GM18858 (cell line): ENCODE data around the gene GPI.
"Not testable (repeated sequence)": the region's sequence is repeated elsewhere in the genome, so short reads cannot be mapped to it uniquely, and the experiment has no call there.

Source experiments
- ATAC-seq: cut with Tn5 transposase; IDR thresholded peaks from one replicate; pipeline ENCODE4 v1.9.1; 2021; ENCODE audit not compliant: unreplicated experiment

GPI gene

DNA sequence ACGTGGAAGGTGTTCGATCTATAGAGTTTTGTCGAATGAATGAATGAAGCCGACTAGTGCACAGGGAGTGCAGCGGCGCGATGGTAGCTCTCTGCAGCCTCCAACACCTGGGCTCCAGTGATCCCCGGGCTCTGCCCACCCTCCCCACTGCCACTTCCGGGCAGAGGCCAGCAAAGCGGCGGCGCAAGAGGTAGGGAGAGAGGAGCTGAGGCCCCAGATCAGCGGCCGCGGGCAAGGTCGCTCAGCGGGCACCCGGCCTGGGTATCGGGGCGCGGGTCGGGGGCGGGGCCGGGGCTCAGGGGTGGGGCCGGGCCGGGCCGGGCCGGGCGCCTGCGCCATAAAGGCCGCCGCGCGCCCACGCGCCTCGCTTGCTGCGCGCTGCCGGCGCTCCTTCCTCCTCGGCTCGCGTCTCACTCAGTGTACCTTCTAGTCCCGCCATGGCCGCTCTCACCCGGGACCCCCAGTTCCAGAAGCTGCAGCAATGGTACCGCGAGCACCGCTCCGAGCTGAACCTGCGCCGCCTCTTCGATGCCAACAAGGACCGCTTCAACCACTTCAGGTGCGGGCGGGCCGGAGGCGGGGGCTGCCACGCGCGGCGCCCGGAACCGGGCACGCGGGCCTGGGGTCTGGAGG is at the start of gene GPI:
Gene GPI (plus strand): TSS at position 367 of the 633 bp plus-strand sequence. CDS start 71 bp downstream, at position 438.
- no peak for ATAC-seq

DNA sequence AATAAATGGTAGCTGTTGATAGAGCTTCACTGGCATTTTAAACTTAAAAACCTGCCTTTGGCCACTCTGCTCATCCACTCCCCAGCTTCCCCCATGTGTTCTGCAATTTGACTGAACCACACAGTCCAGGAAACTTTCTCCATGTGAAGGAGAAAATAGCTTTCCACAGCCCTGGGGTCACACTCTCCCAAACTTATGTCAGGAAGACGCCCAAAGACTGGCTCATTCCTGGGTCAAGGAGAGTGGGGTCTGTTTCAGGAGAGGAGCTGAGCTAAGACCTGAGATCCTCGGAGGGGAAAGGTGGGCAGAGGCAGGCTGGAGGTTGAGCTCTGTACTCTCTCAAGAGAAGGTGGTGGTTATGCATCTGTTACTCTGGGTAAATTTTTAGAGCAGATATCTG is 48.7 kb upstream of the GPI start:
- ATAC-seq: no peak

DNA sequence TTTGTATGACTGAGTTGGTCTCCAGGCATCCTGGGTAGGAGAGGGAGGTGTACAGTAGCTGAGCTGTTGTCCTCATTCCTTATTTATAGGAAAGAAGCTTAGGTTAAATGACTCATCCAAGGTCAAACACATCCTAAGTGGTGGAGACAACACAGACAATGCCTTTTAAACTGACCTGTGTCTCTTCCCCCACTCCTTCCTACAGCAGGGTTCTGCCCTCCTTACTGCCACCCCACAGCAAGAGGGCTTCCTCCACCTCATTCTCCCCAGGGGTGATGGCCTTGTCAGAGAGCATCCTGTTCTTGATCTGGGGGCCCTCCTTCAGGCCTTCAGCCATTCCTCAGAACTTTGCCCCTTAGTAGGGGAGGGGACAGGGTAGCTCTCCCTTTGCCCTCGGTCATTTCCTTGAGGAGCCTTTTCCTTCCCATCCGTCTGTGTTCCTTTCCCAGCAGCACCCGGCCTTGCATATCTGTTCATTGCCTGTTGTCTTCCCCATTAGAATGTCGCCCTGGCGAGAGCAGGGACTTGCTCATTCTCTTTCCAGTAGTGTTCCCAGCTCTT is 48.2 kb upstream of the GPI start:
- ATAC-seq: no peak

DNA sequence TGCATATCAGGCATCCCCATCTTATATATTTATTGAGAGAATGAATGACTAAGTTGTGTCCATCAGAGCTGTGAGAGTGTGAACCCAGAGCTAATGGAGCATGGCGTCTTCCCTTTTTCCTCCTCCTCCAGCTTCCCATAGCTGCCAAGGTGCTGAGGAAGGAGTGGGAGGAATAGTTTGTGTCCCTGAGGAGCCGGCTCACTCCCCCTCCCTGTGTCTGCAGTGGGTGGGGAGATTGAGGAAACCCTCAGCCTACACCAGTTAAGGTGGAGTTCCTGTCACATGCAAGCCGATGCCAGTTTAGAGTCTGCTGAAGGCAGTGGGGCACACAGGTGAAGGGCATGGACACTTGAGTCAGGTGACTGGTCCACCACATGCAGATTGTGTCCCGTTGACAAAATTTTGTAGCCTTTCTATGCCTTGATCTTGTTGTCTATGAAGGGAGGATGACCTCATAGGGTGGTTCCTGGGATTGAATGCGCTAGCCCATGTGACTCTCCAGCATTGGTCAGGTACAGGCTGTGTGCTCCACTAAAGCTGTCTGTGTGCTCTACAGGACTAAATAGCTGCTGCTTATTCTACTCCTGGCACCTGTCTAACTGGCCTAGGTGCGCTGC is 47.6 kb upstream of the GPI start:
- no peak for ATAC-seq

DNA sequence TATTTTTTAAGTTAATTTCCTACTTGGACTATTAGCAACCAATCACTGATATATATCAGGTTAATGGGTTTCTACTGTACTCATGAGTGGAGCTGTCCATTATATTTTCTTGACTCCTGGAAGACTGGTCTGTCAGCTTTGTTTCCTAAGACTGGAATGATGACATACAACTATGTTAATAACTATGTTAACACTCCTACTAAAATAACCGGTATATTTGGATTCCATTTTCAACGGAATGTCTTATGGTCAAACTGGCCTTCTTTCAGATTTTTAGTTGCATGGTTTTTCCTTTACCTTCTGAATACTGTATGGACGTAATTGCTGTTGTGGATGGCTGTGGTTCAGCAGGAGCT is 45.8 kb upstream of the GPI start:
- no peak for ATAC-seq

GRCh38 chr19:34319785-34320184 is 45.2 kb upstream of the GPI start:
- no peak for ATAC-seq

- no peak for ATAC-seq
These were observed 44.7 kb upstream of the GPI start for GRCh38 chr19:34320277-34320676.

- ATAC-seq: no peak
These were observed 43.3 kb upstream of the GPI start for GRCh38 chr19:34321735-34322134.

DNA sequence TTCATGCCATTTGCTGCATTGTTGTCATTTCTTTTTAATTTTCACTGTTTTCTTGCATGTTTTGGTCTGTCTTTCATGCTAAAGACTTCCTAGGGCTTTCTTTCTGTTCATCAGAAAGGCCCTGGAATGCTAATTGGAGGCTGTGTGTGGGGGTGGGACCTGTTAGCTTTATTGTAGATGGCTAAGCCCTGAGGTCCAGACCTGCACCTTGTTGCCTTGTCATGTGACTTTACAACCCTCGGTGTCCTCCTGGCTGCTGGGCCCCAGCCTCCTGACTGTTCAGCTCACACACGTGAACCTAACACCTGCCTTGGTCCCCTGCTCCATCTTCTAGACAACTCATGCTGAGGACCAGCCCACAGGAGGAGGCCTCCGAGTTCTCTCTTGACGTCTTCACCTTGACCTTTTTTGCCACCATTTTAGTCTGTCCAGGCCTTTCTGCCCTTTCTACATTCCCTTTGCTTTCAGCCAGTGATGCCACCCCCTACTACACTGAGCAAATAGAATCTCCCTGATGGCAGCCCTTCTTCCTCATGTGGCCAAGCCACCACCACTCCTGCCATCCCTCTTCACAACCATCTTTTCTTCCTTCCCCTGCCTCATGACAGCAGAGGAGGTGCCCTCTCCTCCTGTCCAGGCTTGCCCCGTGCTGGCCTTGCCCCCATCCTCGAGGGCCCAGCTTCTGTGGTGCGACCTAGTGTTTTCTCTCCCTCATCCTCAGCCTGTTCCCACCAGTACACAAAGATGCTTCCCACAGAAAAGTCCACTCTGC is 41.4 kb upstream of the GPI start:
- ATAC-seq: no peak

DNA sequence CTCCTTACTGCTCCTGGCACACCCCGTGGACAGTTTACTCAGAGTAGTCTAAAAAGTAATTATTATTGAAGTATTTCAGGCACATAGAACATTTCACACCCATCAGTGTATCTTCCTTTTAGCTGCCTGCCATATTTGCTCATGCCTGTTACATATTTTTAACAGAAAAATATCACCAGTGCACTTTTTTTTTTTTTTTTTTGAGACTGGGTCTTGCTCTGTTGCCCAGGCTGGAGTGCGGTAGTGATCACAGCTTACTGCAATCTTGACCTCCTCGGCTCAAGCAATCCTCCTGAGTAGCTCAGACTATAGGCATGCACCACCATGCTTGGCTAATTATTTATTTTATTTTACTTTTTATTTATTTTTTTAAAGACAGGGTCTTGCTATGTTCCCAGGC is 40.7 kb upstream of the GPI start:
- ATAC-seq: no peak

GRCh38 chr19:34325181-34325580 is 39.8 kb upstream of the GPI start:
- ATAC-seq: no peak

DNA sequence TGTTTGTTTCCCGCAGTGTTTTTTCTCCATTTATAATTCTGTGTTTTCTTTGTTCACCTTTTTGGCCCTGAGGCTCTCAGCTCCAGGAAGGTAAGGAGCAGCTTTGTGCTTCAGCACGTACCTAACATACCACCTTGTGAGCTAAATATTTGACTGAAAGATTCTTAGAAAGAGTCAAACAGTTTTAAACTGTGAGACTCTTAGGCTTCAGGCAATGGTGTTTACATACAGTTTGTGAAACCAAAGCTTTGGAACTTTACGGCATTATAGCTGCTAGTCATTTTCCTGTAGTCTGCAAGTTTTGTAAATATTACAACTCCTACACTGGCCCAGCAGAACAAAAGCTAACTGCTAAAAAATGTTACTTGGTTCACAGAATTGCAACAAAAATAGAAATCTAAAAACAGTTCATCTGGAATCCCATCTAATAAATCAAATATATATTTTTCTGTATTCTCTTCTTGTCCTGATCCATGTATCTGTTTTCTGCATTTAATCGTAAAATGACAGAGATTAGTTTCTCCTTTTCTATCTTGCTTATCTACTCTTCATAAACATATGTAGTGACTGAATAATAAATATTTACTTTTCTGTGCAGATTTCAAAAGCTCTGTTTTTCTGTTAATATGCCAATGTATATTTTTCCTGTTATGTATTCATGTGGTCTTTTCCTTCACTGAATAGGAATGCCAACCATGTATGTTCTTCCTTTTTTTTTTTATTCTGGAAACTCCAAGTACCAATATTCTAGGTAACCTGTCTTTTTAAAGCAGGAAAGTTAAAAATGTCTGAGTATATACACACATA is 38.8 kb upstream of the GPI start:
- ATAC-seq: no peak

DNA sequence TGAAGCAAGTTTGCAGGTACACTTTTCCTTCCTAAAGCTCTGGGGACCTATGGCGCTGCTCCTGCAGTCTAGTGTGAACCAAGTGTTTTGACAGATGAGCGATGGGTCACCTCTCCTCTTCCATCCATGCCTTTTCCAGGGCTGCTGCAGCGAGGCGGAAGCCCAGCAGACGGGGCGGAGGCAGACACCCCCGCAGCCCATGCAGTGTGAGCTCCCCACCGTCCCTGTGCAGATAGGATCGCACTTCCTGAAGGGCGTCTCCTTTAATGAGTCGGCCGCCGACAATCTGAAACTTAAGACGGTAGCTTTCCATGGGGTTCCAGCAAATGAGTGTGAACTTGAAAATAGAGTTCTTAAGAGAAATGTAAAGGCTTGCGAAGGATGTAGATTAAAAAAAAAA is 37.1 kb upstream of the GPI start:
- ATAC-seq: no peak

DNA sequence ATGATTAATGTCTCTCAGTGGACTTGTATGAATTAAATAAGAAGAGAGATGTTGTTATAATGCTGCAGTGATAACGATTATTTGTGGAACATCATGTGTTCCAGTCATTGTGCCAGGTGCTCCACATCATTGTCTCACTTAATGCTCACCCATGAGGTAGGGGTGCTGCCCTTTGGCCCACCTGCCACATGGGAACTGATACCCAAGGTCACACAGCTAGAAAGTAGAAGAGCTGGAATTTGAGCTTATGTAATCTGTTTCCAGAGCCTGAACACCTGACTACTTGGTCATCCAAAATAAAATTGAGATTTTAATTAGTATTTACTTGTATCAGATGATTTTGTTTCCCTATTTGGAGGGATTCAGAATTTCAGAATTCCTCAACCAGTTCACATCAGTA is 36.0 kb upstream of the GPI start:
- ATAC-seq: no peak

DNA sequence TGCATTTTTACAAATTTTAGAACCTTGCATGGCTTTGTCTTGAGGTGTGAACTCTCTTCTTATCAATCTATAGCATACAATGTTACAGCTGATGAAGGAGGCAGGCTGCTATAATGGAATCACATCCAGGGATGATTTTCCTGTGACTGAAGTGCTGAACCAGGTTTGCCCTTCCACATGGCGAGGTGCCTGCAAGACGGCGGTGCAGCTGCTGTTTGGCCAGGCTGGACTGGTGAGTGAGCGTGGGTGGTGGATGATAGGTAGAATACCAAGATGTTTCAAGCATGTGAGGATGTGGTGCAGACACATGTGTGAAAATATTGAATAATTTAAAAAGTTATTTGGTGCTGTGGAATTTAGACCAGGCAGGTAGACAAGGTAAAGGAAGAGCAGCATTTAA is 34.9 kb upstream of the GPI start:
- ATAC-seq: no peak

- ATAC-seq: not testable (repeated sequence)
These were observed 34.4 kb upstream of the GPI start for GRCh38 chr19:34330596-34330995.

- not testable (repeated sequence) for ATAC-seq
These were observed 33.4 kb upstream of the GPI start for GRCh38 chr19:34331596-34331995.

- no peak for ATAC-seq
These were observed 32.8 kb upstream of the GPI start for GRCh38 chr19:34332027-34332760.

- no peak for ATAC-seq
These were observed 29.1 kb upstream of the GPI start for GRCh38 chr19:34335914-34336313.

DNA sequence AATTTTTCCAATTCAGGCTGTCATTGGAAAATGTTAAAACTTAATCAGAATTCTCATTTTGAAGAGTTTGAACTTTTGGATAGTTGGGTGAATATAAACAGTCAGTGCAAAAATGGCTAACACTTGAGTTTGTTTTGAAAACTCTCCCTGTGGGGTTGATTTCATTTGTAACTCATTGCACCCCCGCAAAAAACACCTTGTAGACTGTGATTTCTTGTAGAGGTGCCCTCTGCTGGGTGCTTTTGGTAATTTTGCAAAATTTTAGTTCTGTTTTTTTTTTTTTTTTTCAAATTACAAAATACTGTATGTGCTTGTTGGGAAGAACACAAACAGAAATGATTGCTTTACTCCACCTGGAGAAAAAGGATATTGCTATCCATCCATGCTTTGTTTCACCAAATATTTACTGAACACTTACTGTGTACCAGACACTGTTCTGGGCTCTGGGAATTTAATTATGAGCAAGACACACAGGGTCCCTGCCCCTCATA is 28.2 kb upstream of the GPI start:
- no peak for ATAC-seq
